Stimulated activated naive CD4-positive, alpha-beta T cell treated with Interleukin-2 at 50 U/mL for 16 hours (primary cell): ENCODE results near the gene CCNL1.
A peak's percentile ranks its signal among the peaks of the same experiment; 100 is the strongest.
"Not testable (repeated sequence)": the region's sequence is repeated elsewhere in the genome, so short reads cannot be mapped to it uniquely, and the experiment has no call there.

ENCODE experiments used
- DNase-seq: peaks from one replicate; lab custom pipeline; 2025; lab: John Stamatoyannopoulos, UW

CCNL1 gene

DNA sequence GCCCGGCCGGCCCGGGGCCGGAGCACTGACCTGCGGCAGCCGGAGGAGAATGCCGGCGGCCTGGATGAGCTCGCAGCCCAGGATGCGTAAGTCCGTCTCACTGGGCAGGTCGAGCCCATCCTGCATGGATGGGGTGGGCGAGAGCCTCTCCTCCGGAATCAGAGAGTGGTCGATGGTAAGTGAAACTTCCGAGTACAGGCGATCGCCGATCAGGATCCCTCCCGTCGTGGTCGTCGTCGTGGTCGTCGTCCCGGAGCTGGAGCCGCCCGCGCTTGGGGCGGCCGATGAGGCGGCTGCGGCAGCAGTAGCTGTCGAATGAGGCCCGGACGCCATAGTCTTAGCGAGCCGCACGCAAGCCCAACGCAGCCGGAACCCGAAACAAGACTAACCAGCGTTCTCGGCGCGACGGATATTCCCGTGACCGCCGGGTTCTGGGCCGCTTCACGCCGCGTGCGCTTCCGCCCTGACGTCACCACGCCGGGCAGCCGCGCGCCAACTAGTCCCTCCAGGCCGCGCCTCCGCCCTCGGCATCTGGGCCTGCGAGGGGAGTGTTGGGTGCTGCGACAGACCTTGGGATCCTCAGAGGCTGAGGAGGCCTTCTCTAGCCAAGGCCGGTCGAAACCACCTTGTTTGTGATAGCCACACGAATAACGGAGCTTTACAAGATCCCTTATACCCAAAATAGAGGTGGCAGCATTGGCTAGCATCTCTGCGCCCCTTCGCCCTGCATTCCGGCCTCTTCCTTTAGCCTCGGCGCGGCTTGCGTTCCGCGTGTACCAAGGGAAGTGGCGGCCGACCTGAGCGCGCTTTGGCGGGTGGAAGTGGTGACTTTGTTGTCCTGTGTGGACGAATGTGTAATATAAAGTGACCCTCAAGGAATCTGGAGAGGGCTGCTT is at the start of gene CCNL1:
Gene CCNL1, minus strand, starts transcription at position 386 of the 896 bp plus-strand sequence. Its CDS starts 53 bp downstream, at position 333.
- peak; percentile 94 for DNase-seq

- no peak for DNase-seq
Measured at GRCh38 chr3:157204880-157205279, 44.9 kb upstream of the CCNL1 start.

GRCh38 chr3:157204431-157204830 is 44.5 kb upstream of the CCNL1 start:
- DNase-seq = no peak

GRCh38 chr3:157201648-157202278 is 41.8 kb upstream of the CCNL1 start:
- DNase-seq = no peak

DNA sequence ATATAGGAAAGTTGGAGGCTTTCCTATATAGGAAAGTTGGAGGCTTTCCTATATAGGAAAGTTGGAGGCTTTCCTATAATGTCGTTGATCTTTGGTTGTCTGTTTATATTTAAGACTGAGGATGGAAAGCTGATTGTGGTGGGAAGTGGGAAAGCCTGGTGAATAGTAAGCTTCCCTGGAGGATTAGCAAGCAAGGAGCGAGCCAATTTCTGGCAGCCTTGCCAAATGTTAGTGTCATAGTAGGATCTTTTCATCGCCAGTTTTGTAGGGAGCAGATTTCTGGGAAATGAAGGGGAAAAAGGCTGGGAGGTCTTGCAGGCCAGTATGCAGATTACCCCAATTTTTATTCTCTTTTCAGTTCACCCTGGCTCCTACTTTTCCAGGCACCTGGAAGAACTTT is 39.9 kb upstream of the CCNL1 start:
- DNase-seq = no peak

DNA sequence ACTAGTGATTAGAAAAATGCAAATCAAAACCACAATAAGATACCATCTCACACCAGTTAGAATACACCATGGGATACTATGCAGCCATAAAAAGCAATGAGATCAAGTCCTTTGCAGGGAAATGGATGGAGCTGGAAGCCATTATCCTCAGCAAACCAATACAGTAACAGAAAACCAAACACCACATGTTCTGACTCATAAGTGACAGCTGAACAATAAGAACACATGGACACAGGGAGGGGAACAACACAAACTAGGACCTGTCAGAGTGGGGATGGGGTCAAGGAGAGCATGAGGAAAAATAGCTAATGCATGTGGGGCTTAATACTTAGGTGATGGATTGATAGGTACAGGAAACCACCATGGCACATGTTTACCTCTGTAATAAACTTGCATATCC is 36.0 kb upstream of the CCNL1 start:
- DNase-seq = no peak

DNA sequence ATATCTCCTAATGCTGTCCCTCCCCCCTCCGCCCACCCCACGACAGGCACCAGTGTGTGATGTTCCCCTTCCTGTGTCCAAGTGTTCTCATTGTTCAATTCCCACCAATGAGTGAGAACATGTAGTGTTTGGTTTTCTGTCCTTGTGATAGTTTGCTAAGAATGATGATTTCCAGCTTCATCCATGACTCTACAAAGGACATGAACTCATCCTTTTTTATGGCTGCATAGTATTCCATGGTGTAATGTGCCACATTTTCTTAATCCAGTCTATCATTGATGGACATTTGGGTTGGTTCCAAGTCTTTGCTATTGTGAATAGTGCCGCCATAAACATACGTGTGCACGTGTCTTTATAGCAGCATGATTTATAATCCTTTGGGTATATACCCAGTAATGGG is 31.2 kb upstream of the CCNL1 start:
- DNase-seq = not testable (repeated sequence)

- DNase-seq = no peak
Measured at GRCh38 chr3:157190380-157190872, 30.5 kb upstream of the CCNL1 start.

- no peak for DNase-seq
Measured at GRCh38 chr3:157188391-157188790, 28.4 kb upstream of the CCNL1 start.

DNA sequence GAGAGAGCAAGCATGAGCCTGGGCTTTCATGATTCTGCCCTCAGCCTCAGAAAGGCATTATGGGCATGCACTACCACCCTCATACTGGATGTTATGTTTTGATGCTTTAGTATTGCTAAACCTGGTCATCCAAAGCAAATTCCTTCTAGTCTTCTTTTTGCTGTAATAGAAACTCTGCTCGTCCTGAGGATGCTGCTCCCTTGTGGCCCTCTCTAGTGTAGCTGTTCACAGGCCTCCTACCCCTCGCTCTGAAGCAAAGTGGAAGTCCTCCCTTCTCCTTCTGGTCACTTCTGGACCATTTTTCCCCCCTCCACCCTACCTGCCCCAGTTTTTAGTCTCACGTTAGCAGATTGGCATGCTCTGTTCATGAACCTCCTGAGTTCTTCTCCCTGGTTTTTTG is 22.9 kb upstream of the CCNL1 start:
- DNase-seq = no peak

DNA sequence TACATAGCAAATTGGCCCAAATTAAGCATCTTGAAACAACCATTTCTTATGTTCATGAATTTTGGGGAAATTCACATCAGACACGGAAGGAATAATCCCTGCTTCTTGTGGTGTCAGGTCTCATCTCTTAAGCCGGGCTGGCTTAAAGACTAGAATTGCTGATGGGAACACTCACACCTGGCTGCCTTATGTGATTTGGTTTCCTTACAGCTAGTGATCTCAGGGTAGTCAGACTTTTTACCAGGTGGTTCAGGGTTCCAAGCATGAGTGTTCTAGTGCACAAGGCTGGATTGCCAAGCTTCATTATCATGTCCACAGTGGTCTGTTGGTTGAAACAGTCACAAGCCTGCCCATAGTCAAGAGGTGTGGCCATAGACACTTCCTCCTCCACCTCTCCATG is 20.3 kb upstream of the CCNL1 start:
- no peak for DNase-seq

- DNase-seq = no peak
Measured at GRCh38 chr3:157179365-157179803, 19.4 kb upstream of the CCNL1 start.

DNA sequence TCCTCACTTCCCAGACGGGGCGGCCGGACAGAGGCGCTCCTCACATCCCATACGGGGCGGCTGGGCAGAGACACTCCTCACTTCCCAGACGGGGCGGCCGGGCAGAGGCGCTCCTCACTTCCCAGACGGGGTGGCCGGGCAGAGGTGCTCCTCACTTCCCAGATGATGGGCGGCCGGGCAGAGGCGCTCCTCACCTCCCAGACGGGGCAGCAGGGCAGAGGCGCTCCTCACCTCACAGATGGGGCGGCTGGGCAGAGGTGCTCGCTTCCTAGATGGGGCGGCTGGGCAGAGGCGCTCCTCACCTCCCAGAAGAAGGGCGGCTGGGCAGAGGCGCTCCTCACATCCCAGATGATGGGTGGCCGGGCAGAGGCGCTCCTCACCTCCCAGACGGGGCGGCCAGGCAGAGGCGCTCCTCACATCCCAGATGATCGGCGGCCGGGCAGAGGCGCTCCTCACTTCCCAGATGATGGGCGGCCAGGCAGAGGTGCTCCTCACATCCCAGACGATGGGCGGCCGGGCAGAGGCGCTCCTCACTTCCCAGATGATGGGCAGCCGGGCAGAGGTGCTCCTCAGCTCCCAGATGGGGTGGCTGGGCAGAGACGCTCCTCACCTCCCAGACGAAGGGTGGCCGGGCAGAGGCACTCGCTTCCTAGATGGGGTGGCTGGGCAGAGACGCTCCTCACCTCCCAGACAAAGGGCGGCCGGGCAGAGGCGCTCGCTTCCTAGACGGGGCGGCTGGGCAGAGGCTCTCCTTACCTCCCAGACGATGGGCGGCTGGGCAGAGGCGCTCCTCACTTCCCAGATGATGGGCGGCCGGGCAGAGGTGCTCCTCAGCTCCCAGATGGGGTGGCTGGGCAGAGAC is 18.8 kb upstream of the CCNL1 start:
- not testable (repeated sequence) for DNase-seq

GRCh38 chr3:157177801-157178453 is 18.0 kb upstream of the CCNL1 start:
- not testable (repeated sequence) for DNase-seq

- DNase-seq = no peak
Measured at GRCh38 chr3:157176934-157177333, 17.0 kb upstream of the CCNL1 start.

DNA sequence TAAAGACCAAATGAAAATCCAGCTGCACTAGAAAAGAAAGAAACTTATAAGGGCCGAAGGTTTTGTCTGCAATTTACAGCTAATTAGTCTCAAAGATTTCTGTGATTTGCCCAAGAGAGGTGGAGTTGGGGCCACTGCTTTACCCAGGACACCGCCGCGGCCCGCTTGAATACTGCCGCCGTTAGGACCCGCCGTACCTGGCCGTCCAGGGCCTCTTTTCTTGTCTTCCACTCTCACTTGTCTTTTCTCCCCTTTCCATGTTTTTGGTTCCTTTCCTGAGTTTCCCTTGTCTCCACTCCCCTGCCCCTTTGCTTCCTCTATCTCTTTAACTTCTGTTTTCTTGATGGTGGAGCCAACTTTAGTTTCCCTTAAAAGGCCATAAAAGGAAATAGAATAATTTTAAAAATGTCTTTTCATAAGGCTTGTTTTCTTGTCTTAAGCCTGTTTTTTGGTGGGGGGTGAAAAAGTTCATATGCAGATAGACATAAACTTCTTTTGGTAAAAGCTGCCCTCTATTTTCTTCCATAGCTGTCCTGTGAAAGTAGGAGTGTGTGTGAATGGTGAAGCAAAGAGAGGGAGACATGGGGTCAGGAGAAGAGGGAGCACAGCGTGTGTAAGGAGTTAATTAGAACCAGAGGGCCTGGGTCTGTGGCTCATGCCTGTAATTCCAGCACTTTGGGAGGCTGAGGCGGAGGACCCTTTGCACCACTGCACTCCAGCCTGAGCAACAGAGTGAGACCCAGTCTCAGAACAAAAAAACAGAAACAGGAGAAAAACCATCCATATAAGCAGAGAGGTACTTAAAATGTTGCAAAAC is 16.0 kb upstream of the CCNL1 start:
- DNase-seq = no peak

- DNase-seq = peak; percentile 99
Measured at GRCh38 chr3:157174649-157175498, 14.9 kb upstream of the CCNL1 start.

DNA sequence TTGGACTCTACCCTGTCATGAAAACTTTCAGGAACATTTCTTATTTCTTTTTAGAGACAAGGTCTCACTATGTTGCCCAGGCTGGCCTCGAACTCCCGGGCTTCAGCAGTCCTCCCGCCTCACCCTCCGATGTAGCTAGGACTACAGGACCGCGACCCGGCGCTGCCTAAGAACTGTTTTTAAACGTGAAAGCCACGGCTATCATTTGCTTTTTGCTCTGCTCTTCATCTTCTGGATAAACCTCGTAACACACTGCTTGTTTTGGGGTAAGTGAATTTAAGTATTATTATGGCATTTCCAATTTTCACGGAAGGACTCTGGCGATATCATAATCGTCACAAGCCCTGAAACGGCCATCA is 14.3 kb upstream of the CCNL1 start:
- DNase-seq = no peak

- DNase-seq = not testable (repeated sequence)
Measured at GRCh38 chr3:157173343-157173742, 13.4 kb upstream of the CCNL1 start.

GRCh38 chr3:157172746-157173145 is 12.8 kb upstream of the CCNL1 start:
- DNase-seq = no peak
